Osteocyte (in vitro differentiated cells): ENCODE results near the gene COX7B2. TPM values are rescaled to one million over a fixed set of nuclear protein-coding genes. Genes with fewer than 3 reads are reported as not detected.
A peak's percentile ranks its signal among the peaks of the same experiment; 100 is the strongest.

Source experiments
- DNase-seq: peaks from one replicate; pipeline ENCODE4 v3.0.0; 2021; ENCODE audit warnings: mixed read lengths; ENCODE audit not compliant: unreplicated experiment; ENCODE audit errors: extremely low spot score
- H3K27ac Mint-ChIP-seq: one replicate; pipeline ENCODE4 v1.8.0; 2021; ENCODE audit warnings: mild to moderate bottlenecking, mixed read lengths; ENCODE audit not compliant: unreplicated experiment
- H3K27me3 Mint-ChIP-seq: one replicate; pipeline ENCODE4 v1.8.0; 2021; ENCODE audit warnings: mixed read lengths; ENCODE audit not compliant: unreplicated experiment
- H3K36me3 Mint-ChIP-seq: one replicate; pipeline ENCODE4 v1.8.0; 2021; ENCODE audit warnings: mixed read lengths; ENCODE audit not compliant: unreplicated experiment
- H3K4me1 Mint-ChIP-seq: one replicate; pipeline ENCODE4 v1.8.0; 2021; ENCODE audit warnings: mixed read lengths; ENCODE audit not compliant: unreplicated experiment
- H3K4me3 Mint-ChIP-seq: one replicate; pipeline ENCODE4 v1.8.0; 2021; ENCODE audit warnings: mild to moderate bottlenecking, moderate library complexity, mixed read lengths; ENCODE audit not compliant: unreplicated experiment
- H3K9me3 Mint-ChIP-seq: one replicate; pipeline ENCODE4 v1.8.0; 2021; ENCODE audit warnings: mixed read lengths; ENCODE audit not compliant: unreplicated experiment
- CTCF ChIP-seq: fragments of 200-600 bp; sonication (generic); IDR thresholded peaks from 2 replicates; pipeline ENCODE4 v1.5.0; 2021; ENCODE audit warnings: antibody characterized with exemption, mild to moderate bottlenecking, moderate library complexity
- total RNA-seq: library from RNA; stranded (reverse); gene quantifications from 2 replicates; pipeline ENCODE4 v1.2.1, GENCODE V29; 2021

Gene COX7B2
- total RNA-seq, 1 donor from 2014 or later = not detected

GRCh38 chr4:46945062-46945461, 36.0 kb upstream of the COX7B2 start:
- H3K9me3 Mint-ChIP-seq = no peaks in the 10 kb centered on the region
- no peak overlapping the region for H3K4me3 Mint-ChIP-seq
- no peak overlapping the region for H3K27ac Mint-ChIP-seq
- DNase-seq = no peak
- peaks cover 4% of the 10 kb centered on the region for H3K4me1 Mint-ChIP-seq
- H3K27me3 Mint-ChIP-seq = peaks cover 23% of the 10 kb centered on the region
- no peak for TF ChIP-seq CTCF
- no peaks in the 10 kb centered on the region for H3K36me3 Mint-ChIP-seq

GRCh38 chr4:46944345-46944744, 35.3 kb upstream of the COX7B2 start:
- Mint-ChIP-seq H3K4me1 (peaks cover 4% of the 10 kb centered on the region), H3K36me3 (no peaks in the 10 kb centered on the region), H3K27ac (no peak overlapping the region), H3K9me3 (no peaks in the 10 kb centered on the region), H3K4me3 (no peak overlapping the region), H3K27me3 (peaks cover 26% of the 10 kb centered on the region)
- no peak for DNase-seq
- TF ChIP-seq CTCF = no peak

- H3K4me1 Mint-ChIP-seq = no peaks in the 10 kb centered on the region
- H3K27ac Mint-ChIP-seq = no peak overlapping the region
- H3K4me3 Mint-ChIP-seq = no peak overlapping the region
- no peaks in the 10 kb centered on the region for H3K36me3 Mint-ChIP-seq
- peaks cover 46% of the 10 kb centered on the region for H3K27me3 Mint-ChIP-seq
- H3K9me3 Mint-ChIP-seq = no peaks in the 10 kb centered on the region
- no peak for DNase-seq
- TF ChIP-seq CTCF = peak; percentile 41
Observed at GRCh38 chr4:46937493-46937892, 28.4 kb upstream of the COX7B2 start.

- H3K27me3 Mint-ChIP-seq = peaks cover 47% of the 10 kb centered on the region
- DNase-seq = no peak
- no peak overlapping the region for H3K4me3 Mint-ChIP-seq
- no peak for TF ChIP-seq CTCF
- no peaks in the 10 kb centered on the region for H3K36me3 Mint-ChIP-seq
- H3K4me1 Mint-ChIP-seq = no peaks in the 10 kb centered on the region
- H3K9me3 Mint-ChIP-seq = no peaks in the 10 kb centered on the region
- H3K27ac Mint-ChIP-seq = no peak overlapping the region
Observed at GRCh38 chr4:46934726-46935125, 25.7 kb upstream of the COX7B2 start.

- Mint-ChIP-seq H3K27ac (no peak overlapping the region), H3K27me3 (peaks cover 42% of the 10 kb centered on the region), H3K9me3 (no peaks in the 10 kb centered on the region), H3K4me3 (no peak overlapping the region), H3K4me1 (no peaks in the 10 kb centered on the region), H3K36me3 (no peaks in the 10 kb centered on the region)
- no peak for DNase-seq
- TF ChIP-seq CTCF = no peak
Observed at GRCh38 chr4:46933686-46934085, 24.6 kb upstream of the COX7B2 start.
